C4-2B (cell line): ENCODE measurements around the gene LRRC42.

ENCODE experiments used
- H3K27ac ChIP-seq: fragments of 450-650 bp; 2 replicates; pipeline ENCODE4 v1.5.1; 2017
- ZFX ChIP-seq: fragments of 450-650 bp; IDR thresholded peaks from 2 replicates; pipeline ENCODE4 v1.6.1; 2017
- TF ChIP-seq, protein P1 (sequence below): fragments of 450-650 bp; conservative IDR thresholded peaks from 2 replicates; pipeline ENCODE4 v1.5.1; 2017; ENCODE audit warnings: mild to moderate bottlenecking

Gene LRRC42

GRCh38 chr1:53906121-53906520 is 40.0 kb upstream of the LRRC42 start:
- TF ChIP-seq, protein P1, sequence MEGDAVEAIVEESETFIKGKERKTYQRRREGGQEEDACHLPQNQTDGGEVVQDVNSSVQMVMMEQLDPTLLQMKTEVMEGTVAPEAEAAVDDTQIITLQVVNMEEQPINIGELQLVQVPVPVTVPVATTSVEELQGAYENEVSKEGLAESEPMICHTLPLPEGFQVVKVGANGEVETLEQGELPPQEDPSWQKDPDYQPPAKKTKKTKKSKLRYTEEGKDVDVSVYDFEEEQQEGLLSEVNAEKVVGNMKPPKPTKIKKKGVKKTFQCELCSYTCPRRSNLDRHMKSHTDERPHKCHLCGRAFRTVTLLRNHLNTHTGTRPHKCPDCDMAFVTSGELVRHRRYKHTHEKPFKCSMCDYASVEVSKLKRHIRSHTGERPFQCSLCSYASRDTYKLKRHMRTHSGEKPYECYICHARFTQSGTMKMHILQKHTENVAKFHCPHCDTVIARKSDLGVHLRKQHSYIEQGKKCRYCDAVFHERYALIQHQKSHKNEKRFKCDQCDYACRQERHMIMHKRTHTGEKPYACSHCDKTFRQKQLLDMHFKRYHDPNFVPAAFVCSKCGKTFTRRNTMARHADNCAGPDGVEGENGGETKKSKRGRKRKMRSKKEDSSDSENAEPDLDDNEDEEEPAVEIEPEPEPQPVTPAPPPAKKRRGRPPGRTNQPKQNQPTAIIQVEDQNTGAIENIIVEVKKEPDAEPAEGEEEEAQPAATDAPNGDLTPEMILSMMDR, result no peak
- no peak for TF ChIP-seq ZFX
- no peak overlapping the region for H3K27ac ChIP-seq

DNA sequence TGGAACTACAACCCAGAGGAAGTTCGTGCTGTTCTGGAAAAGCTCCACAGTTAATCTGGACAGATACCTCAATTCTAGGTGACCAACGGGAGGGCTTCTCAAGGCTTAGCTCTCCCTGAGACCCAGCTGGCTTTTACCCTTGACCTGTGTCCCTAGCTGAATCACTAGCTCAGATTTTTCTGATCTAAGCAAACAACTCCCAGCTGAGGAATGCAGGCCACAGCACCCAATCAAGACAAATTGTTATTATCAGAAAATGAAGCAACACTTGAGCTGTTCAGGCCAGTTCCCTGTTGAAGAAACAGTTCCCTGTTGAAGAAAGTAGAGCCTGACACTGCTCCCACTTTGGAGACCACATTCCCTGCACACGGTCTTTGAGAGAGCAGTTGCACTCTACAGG is 36.2 kb upstream of the LRRC42 start:
- H3K27ac ChIP-seq, result no peak overlapping the region
- no peak for TF ChIP-seq ZFX
- TF ChIP-seq, protein P1, result no peak

DNA sequence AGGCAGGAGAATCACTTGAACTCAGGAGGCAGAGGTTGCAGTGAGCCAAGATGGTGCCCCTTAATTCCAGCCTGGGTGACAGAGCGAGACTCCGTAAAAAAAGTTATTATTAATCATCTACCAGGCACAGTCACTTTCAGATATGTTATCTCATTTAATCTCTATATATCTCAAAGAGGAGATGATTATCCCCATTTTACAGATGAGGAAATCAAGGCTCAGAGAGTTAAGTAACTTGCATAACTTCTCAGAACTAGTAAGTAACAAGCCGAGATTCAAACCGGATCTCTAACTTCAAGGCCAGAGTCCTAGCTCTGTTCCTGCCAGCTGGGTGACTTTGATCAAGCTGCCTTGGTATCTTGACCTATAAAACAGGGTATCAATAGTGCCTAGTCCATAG is 34.7 kb upstream of the LRRC42 start:
- TF ChIP-seq ZFX, result no peak
- no peak overlapping the region for H3K27ac ChIP-seq

DNA sequence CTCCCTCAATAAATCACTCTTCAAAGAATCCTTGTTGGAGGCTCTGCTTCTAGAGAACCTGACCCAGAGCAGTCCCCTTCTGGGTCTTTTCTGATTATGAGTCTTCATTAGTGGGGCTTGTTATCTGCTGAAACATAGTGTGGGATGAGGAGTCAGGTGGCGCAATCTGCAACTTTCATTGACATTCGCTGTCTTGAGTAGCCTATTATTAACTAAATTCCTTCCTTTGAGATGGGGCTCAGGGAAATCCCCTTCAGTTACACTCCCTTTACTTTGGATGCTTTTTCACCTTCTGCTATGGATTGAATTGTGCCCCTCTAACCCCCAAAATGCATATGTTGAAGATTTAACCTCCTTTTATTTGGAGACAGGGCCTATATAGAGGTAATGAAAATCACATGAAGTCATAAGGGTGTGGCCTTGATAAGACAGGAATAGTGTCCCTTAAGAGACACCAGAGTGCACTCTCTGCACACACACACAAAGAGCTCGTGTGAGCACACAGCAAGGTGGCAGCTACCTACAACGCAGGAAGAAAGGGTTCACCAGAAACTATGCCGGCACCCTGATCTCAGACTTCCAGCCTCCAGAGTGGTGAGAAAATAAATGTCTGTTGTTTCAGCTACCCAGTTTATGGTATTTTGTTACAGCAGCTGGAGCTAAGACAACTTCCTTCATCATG is 32.7 kb upstream of the LRRC42 start:
- TF ChIP-seq, protein P1, result no peak
- no peak for TF ChIP-seq ZFX
- no peak overlapping the region for H3K27ac ChIP-seq

DNA sequence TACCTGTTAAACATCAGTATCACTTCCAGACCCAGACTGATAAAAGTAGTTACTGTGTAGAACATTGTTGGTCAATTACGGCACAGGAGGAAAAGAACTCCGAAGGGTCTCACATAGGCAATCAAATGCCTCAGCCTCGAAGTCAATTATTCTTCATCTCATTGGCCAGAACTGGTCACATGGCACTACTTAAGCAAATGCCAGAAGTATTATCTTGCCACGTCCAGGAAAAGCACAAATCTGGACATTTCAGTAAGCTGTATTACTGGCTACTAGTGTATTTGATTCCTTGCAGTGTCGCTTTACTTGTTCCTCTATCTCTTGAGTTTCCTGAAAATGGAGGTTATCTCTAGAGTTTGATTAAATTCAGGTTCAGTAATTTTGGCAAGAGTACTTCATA is 27.8 kb upstream of the LRRC42 start:
- H3K27ac ChIP-seq, result peak overlapping the region; percentile 71
- TF ChIP-seq, protein P1, result no peak
- TF ChIP-seq ZFX, result no peak

DNA sequence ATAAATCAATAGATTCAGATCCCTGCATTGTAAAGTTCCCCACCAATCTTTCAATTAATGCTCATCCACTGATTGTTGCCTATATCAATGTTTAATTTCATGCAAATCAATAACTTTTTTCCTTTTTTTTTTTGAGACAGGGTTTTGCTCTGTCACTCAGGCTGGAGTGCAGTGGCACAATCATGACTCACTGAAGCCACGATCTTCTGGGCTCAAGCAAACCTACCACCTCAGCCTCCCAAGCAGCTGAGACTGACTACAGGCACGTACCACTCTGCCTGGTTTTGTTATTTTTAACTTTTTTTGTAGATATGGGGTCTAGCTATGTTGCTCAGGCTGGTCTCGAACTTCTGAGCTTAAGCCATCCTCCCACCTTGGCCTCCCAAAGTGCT is 26.5 kb upstream of the LRRC42 start:
- TF ChIP-seq, protein P1, result no peak
- TF ChIP-seq ZFX, result no peak
- 0 out of 2 replicates have a peak overlapping the region, but pooled peaks have one; percentile 15 for H3K27ac ChIP-seq

GRCh38 chr1:53927376-53927881 is 18.7 kb upstream of the LRRC42 start:
- H3K27ac ChIP-seq, result no peak overlapping the region

More at GRCh38 chr1:53927376-53927881, 18.7 kb upstream of the LRRC42 start:
- TF ChIP-seq, protein P1, result no peak
- no peak for TF ChIP-seq ZFX
